Activated naive CD8-positive, alpha-beta T cell treated with anti-CD3 and anti-CD28 coated beads, Interleukin-2, amount 50 U/mL, for 16 hours (primary cell): Measurements from ENCODE around the gene FYCO1.

Experiments
- DNase-seq: peaks from one replicate; pipeline ENCODE4 v3.0.0-alpha.2; 2020; ENCODE audit warnings: low read depth, low spot score

FYCO1 gene

DNA sequence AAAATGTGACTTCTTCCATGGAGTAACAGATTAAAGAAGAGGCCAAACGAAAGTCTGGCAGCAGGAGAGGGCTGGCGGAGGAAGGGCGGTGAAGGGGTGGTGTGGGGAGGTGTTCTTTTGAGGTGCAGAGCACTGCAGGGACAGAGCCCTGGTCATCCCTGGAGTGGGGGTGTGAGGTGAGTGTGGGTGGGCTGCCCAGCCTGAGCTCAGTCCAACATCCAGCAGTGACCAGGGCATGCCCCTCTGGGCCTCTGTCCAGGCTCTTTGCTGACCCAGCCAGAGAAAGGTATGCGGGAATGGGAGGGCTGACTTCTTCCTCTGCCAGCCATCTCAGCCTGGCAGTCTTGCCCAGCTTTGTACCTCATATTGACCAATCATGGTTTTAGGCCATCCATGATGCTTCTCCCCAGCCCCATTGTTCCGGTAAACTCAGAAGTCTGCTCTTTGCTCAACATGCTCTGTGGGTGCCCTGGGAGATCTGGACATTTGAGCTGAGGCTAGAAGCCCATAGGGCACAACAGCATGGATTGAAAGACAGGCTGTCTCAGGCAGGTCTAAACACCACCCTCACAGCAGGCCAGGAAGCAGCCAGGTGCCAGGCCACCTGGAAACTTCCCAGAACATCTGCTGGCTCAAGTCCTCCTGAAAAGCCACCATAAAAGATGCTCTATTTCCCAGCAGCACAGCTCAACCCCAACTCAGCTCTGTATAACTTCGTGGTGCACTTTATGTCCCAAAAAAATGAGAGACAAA lies 78.3 kb downstream of the FYCO1 start:
- no peak for DNase-seq

DNA sequence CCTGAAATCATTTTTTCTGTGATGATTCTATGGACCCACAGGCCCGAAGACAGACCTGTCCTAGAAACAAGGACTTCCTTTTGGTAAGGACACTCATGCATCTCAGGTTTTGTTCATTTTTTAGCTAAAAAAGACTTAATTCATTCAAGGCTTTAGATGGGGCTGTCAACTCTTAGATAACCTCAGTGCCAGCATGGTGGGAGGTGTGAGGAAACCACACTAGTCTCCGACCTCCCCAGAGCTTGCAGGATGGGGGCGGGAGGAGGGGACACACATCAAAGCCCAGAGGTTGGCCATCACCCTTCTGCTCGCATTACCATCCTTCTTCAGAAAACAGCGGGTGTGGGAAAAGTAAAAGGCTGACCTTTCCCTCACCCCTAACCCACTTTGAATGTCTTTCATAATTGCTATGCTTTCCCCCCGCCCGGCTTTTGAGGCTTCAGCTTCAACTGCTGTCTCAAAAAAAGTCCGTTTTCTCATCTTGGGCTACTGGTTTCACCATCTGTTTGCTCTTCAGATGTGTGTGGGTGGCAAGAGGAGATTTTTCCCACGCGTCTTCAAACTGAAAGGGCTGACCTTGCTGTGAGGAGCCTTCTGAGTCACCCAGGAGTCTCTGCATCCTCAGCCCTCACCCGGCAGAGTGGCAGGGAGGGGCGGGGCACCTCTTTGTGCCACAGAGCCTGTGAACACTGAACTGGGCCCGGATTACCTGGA lies 79.9 kb downstream of the FYCO1 start:
- DNase-seq = peak; percentile 51

DNA sequence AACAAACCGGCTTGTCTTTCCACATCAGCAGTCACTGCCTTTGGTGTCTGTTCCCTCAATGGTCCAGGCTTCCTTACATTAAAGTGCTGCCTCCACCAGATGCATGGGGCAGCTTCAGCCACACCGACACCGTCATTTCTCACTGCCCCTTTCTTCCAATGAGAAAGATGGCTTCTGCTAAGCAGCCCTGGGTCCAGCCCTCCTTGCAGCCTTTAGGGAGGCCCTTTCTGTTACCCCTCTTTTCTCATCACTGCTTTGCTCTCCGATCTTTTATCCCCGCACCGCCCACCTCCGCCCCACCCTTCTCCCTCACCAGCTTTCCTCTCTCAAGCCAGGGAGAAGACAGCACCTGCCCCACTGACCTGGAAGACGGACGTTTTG lies 80.6 kb downstream of the FYCO1 start:
- no peak for DNase-seq

DNA sequence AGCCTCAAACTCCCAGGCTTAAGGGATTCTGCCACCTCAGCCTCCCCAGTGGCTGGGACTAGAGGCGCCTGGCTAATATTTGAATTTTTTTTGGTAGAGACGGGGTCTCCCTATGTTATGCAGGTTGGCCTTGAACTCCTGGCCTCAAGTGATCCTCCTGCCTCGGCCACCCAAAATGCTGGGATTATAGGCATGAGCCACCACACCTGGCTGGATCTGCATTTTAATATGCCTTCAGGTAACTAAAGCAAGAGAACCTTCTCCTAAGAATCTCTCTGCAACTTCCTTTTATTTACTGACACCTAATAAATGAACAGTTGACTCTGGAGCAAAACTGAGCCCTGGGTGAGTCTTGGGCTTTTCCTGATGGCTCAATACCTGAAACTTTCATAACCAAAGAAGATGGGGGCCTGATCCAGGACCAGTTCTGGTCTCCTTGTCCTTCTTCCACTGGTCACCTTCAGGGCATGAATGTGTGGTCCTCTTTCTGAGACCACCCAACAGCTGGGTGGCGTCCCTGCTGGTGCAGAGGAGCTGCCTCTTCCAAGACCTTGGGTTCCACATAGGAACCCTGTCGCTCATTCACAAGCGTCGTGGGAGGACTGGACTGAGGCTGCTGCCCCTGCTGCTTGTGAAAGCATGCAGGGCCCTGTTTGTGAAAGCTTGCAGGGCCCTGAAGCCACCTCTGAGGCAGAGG lies 81.1 kb downstream of the FYCO1 start:
- DNase-seq = no peak

DNA sequence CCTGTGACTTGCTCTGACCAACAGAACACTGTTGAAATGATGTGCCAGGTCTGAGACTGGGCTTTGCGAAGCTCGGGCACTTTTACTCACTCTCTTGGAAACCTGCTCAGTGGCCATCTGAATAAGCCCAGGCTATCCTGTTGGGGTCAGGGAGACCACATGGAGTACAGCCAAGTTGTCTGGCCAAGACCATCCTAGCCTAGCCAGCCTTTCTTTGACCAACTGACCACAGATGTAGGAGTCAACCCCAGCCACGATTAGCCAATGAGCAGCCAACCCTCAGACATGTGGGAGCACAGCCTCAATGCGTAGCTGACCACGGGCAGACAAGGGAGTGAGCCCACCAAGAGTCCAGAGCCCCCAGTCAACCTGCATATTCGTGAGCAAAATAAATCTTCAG lies 83.2 kb downstream of the FYCO1 start:
- DNase-seq = no peak

DNA sequence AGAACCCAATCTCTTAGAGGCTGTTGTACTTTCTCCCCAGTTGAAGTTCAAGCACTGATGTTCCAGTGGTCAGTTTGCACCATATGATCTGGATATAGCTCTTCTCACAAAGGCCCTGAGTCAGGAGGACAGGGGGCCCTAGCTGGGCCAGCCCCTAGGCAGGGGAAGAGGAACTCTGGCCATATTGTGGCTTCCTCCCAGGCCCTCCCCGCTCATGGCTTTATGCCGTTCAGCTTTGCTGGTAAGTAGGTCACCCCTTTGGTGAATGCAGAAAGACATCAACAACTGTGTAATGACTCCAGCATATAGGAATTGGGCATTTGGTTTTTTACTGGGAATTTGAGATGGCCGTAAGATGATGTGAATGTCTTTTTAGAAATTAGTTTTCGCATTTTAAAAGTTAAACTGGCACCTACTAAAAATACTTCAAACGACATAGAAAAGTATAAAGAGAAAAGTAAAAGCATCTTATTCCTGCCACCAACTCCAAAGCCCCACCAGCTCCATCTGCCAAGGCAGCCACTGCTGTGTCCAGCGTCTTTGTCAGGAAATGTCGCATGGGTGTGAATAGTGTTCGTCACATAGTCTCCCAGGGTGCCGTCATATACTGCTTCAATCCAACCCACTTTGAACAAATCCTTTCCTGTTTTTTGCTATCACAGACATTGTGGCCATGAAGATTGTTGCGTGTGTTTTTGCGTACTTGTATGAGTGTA lies 84.0 kb downstream of the FYCO1 start:
- DNase-seq = no peak

DNA sequence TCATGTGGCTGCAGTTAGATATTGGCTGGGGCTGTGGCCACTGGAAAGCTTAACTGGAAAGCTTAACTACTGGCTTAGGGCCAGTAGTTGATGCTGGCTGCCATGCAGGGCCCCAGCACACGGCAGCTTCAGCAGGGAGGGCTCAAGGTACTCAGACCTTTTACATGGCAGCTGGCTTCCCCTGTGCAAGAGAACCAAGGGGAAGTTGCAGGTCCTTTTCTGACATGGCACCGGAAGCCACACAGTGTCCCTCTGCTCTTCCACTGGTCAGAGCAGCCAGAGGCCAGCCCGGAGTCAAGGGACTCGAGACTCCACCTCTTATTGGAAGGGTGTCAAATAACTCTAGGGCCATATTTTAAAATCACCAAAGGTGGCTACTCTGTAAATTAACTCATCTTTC lies 84.7 kb downstream of the FYCO1 start:
- DNase-seq = no peak

DNA sequence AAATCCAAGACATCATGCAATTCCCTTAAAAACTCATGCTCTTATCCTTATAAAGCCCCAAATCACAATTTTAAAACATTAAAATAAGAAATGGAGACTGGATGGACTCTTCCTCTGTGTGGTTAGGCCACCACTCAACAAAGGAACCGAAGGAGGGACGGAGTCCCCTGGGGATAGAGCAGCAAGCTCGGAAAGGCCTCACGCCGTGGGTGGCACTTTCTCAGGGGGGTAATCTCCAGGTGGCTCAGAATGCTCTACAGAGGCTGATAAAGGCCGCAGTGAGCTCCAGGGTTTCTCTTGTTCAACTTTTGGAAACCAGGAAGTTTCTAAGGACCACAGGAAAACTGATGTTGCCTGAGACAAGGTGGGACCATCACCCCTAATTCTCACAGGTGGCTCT lies 86.1 kb downstream of the FYCO1 start:
- DNase-seq = no peak

DNA sequence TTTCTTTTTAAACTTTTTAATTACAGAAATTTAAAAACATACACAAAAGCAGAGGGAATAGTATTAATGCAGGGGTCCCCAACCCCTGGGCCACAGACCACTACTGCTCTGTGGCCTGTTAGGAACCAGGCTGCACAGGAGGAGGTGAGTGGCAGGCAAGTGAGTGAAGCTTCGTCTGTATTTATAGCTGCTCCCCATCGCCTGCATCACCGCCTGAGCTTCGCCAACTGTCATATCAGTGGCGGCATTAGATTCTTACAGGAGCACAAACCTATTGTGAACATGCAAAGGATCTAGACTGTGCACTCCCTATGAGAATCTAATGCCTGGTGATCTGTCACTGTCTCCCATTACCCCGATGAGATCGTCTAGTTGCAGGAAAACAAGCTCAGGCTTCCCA lies 86.9 kb downstream of the FYCO1 start:
- DNase-seq = no peak

DNA sequence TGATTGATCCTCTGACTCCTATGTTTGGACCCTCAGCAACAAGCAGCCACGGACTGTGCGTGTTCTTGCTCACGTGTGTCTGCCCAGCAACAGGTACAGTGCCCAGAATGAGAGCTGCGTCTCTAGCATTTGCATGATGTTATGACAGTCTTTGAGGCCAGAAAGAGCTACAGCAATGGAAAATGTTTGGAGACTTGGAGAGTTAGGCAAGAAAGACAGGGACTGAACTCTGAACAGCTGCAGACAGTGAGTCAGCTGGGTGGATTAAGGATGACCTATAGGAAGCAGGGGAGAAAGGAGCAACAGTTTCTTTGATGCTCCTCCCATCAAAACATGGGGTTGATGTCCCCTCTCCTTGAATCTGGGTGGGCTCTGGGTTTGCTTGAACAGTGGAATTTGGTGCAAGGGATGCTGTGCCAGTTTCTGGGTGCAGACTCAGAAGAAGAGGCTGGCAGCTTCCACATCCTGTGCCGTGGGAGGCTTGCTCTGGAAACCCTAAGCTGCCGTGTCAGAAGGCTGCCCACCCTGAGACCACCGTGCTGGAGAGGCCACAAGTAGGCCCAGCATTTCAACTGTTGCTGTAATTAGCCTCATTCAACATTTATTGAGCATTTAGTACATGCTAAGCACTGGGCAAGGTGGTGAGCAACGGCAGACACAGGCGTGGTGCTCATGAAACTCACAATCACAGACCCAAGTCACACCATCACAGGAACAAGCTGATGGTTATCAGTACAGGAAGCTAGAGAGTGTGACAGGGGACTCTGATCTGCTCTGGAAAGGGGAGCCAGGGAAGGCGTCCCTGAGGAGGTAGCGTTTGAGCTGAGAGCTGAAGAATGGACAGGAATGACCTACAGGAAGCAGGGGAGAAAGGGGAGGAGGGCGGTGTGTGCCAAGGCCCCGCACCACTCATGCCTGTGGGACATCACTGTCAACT lies 87.6 kb downstream of the FYCO1 start:
- no peak for DNase-seq

DNA sequence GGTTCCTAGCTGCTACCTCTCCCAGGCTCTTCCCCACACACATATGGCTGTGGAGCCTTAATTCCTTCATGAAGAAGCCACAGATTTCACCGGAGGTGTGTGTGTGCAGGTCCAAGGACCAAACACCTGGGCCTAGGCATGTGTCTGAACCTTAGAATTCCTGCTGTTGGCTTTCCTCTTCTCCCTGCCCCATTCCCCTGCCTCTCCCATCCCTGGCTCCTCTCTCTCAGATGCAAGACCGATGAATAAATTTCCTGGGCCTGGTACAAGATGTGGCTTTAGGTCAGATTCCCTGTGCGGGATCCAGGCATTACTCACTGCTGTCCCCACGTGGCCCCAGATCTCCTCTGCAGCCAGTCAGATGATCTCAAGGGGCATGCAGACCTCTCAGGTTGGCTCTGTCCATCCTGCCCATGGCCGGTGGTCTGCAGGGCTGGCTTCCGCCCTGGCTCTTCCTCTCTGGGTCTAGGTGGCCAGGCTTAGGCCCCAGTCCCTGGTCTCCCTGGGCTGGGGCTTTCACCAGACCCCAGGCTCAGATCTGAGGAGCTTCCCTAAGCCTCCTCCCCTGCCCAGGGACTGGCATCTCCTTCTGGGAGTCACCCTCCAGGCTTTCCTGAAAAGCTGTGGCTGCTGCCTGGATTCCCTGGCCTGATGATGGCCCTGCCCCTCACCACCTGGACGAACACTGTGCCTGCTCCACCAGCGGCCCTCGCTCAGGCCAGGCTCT lies 88.8 kb downstream of the FYCO1 start:
- DNase-seq = no peak

DNA sequence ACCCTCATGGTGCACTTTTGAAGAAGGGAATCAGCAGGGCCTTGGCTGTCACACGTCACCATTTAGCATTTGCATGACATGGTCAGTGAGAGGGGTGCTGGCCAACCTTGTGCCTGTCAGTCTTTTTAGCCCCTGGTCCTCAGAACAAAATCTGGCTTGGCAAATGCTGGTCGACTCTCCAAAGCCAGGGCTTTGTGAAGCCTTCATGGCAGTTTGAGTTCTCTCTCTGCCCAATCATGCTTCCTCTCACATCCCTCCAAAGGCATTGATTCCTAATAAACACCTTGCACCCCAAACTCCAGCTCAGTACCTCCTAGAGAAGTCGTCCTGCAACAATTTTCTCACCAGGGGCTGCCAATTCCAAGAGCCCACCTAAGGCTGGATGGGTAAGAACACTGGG lies 89.9 kb downstream of the FYCO1 start:
- no peak for DNase-seq

DNA sequence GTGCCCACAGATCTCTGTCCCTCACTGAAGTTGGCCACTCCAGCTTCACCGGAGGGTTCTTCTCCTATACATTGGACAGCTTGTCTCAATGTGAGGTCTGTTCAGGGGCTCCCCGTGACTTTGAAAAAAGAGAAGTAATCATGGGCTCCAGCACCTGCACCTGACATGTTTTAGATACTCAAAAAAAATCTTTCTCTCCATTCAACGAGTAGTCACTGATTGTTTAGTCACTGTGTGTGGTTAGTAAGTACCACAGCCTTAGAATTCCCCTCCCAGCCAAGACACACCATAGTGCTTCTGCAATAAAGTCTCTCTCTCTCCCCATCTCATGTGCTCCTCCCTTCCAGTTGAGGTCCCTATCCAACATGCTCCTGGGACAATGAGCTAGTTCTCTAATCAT lies 90.7 kb downstream of the FYCO1 start:
- no peak for DNase-seq

DNA sequence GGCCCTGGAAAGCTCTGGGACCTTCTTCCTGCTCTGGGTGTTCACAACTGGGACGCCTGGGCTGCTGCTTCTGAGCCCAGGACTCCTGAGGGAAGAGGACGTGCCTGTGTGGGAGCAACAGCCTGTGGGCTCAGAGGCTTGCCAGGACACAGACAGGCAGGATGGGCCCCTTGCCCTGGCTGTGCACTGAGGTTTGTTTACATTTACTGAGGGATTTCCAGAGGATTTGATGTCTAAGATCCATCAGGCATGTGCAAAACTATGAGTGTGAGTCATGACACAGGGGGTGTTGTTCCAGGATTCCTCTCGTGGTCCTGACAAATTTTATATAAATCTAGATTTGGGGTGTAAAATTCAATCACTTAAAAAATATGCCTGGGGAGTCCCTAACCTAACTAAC lies 98.7 kb downstream of the FYCO1 start:
- no peak for DNase-seq

DNA sequence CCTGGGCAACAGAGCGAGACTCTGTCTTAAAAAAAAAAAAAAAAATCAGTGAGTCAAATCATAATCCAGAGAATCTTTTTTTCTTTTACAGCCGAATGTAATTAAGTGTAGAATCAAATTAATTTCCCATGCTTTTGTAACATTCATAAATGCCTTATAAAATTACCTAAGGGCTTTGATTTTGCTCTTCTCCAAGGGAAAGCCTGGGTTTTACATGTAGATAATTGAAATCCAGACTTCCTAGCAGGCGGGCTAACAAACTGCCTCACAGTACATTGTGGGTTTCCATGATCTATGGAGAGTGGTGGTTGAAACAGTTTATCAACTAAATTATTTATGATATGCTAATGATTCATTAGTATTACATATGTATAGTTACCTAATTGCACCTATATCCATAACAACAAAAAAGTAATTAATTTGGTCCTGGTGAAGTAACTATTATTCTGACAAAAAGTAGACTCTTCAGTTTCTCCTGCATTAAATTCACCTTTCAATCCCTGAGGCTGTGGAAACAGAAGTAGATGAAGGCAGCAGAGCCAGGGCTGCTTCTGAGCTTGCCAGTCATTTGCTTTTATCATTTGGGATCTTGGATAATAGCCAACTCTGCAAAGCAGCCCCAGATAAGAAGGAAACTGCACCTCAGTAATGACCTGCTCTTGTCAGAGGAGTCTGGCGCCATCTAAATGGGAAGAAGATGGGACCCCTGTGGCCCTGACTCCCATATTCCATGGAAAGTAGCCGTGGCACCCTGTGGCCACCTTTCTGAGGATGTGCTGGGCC lies 99.7 kb downstream of the FYCO1 start:
- DNase-seq = no peak

DNA sequence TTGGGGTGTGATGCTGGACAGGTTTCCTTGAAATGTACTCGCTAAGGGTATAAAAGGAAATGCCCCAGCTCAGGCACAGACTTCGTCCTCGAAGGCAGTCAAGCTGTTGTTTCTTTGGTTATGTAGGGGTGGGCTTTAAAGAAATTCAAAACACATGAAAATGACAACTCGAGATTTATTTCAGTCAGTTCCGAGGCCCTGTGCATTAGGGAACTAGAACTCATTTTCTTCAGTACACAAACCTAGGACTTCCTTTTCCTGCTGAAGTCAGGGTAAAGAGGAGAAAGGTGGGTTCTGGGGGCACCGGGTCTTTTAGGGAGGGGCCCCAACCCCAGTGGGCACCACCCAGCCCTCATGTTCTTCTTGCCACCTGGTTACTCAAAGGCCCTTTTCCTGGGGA lies 101.6 kb downstream of the FYCO1 start:
- DNase-seq = no peak

DNA sequence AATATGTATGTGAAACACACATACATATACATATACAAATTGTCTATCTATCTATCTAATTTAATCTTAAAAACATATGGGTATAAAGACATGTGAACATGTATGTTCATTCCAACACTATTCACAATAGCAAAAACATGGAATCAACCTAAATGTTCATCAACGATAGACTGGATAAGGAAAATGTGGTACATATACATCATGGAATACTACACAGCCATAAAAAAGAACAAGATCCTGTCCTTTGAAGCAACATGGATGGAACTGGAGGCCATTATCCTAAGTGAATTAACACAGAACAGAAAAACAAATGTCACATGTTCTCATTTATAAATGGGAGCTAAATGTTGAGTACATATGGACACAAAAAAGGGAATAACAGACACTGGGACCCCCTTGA lies 103.5 kb downstream of the FYCO1 start:
- no peak for DNase-seq

DNA sequence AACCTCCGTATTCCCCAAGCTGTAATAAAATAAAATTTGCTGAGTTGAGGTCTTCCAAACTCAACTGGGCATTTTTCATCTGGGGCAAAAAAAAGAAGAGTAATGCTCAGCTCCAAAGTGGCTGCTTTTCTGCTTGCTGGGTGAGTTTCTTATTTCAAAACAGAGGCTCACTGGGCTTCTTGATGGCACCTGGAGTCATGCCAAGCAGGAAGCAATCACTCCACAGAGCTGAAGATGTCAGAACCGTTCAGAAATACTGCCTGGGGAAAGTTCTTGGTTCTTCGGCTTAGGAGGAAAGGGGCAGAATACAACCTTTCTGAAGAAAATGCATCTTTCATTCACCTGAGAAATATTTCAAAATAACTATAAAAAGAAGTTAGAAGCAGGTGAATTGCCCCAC lies 105.2 kb downstream of the FYCO1 start:
- DNase-seq = no peak

DNA sequence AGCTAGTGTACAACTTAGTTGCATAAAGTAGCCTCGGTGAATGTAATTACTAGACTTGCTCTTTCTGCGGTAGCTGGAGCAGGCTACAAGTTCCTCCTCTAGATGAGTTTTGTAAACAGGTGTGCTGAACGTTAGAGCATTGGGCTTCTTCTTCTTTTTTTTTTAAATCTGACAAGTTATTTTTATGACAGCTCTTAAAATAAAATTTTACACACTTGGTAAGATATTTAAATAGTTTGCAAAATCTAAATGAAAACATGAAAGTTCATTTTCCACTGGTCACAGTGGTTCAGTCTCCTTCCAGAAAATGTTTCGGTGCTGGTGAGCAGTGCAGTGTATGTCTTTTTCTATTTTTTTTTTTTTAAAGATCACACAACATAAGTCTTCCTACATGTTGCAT lies 106.3 kb downstream of the FYCO1 start:
- no peak for DNase-seq
